ENCODE results near the gene PRRG4. TPM values are rescaled to one million over a fixed set of nuclear protein-coding genes. Genes with fewer than 3 reads are reported as not detected.
A peak's percentile ranks its signal among the peaks of the same experiment; 100 is the strongest.

The PRRG4 gene
- total and polyA plus RNA-seq, 2 of the 4 experiments (the other 2 are of a cell fraction) = not detected

GRCh38 chr11:32895471-32895870 is 65.7 kb downstream of the PRRG4 start:
- no peak overlapping the region; the same call in 1 of the 2 replicates for H3K4me2 ChIP-seq (ENCODE audit: low read depth, low read length)
- ATAC-seq (ENCODE audit: low read depth) (no peak), DNase-seq (no peak)
- no peaks in the 10 kb centered on the region for H3K9me3 ChIP-seq (ENCODE audit: control insufficient read depth, insufficient read depth, low read length)
- ChIA-PET CTCF (no interaction called here), POLR2A (ENCODE audit: unreplicated experiment) (no interaction called here)
- H3K23ac ChIP-seq (ENCODE audit: low read depth, low read length) = peak overlapping the region; percentile 68; the same call in 1 of the 2 replicates
- H2AFZ ChIP-seq (replicated peaks; ENCODE audit: low read length, poor library complexity) = no peak overlapping the region
- H3K4me1 ChIP-seq (ENCODE audit: control insufficient read depth, insufficient read depth, low read length) = no peaks in the 10 kb centered on the region
- no peak overlapping the region for H3K4me3 ChIP-seq (ENCODE audit: insufficient read depth, low read depth, low read length)
- no peak overlapping the region for H2BK5ac ChIP-seq (ENCODE audit: low read depth, low read length, poor library complexity, severe bottlenecking)
- H3K9ac ChIP-seq (ENCODE audit: low read depth, low read length) = no peak overlapping the region
- H3K4ac ChIP-seq (ENCODE audit: low read depth, low read length) = no peak overlapping the region
- BruUV-seq (replicated peaks) = no TSS peak
- dilution Hi-C loops (cut with HindIII; ENCODE audit: low sequenced_read_pairs, unreplicated experiment) = no loop called here
- H4K5ac ChIP-seq (ENCODE audit: low read depth, low read length) = no peak overlapping the region
- in situ Hi-C loops (cut with MboI; ENCODE audit: low sequenced_read_pairs) = no loop called here
- H3K56ac ChIP-seq (ENCODE audit: extremely low read depth, insufficient read depth, low read length) = no peak overlapping the region
- no peak for TF ChIP-seq RAD21 (IDR thresholded peaks at IDR 0.05; ENCODE audit: low read length)
- no peak for TF ChIP-seq FOS (IDR thresholded peaks at IDR 0.05; ENCODE audit: low read depth, low read length)
- TF ChIP-seq BHLHE40 (IDR thresholded peaks at IDR 0.05; ENCODE audit: low read depth, low read length) = no peak
- no peak for TF ChIP-seq MAFK (IDR thresholded peaks at IDR 0.05; ENCODE audit: low read depth, low read length)
- no peak for TF ChIP-seq MXI1 (IDR thresholded peaks at IDR 0.05; ENCODE audit: borderline replicate concordance, low read depth, low read length)
- TF ChIP-seq CHD1 (IDR thresholded peaks at IDR 0.05; ENCODE audit: low read depth, low read length) = no peak
- peaks cover 13% of the 10 kb centered on the region; the same call in 1 of the 2 replicates for H4K20me1 ChIP-seq (ENCODE audit: insufficient read depth, low read length)
- H3K27ac ChIP-seq (ENCODE audit: insufficient read depth, low read length) = no peak overlapping the region
- no peak overlapping the region for H2BK20ac ChIP-seq (ENCODE audit: low read depth, low read length)
- H2AK9ac ChIP-seq (replicated peaks; ENCODE audit: low read depth, low read length, poor library complexity) = no peak overlapping the region
- intact Hi-C loops (cut with micrococcal nuclease) = loop anchor here (5.0 kb wide), 1 partner anchor 157 kb away; no protein-coding TSS in a partner anchor
- no peak overlapping the region for H4K8ac ChIP-seq (ENCODE audit: low read depth in 2 of 2, low read length in 2 of 2)
- H4K91ac ChIP-seq (ENCODE audit: insufficient read depth, low read depth, low read length) = no peak overlapping the region
- no CpG with 5 or more reads among the region's 1 CpG for WGBS, 2 experiments (ENCODE audit: extremely low coverage in 2 of 2, insufficient read length in 1 of 2)
- H3K9me1 ChIP-seq (ENCODE audit: insufficient read depth, low read length) = peaks cover 4% of the 10 kb centered on the region; the same call in 1 of the 2 replicates
- H2BK15ac ChIP-seq (ENCODE audit: low read depth, low read length) = no peak overlapping the region
- no peaks in the 10 kb centered on the region for H3K36me3 ChIP-seq (ENCODE audit: control insufficient read depth, insufficient read depth, low read length)
- H2BK120ac ChIP-seq (ENCODE audit: low read depth, low read length) = no peak overlapping the region
- no peak overlapping the region for H2AK5ac ChIP-seq (ENCODE audit: low read depth, low read length)
- no peak overlapping the region for H3K18ac ChIP-seq (ENCODE audit: low read depth, low read length)
- H3K27me3 ChIP-seq (ENCODE audit: control insufficient read depth, insufficient read depth, low read length) = no peaks in the 10 kb centered on the region
- no peak overlapping the region for H3K14ac ChIP-seq (replicated peaks; ENCODE audit: low read depth, low read length)
- H3K79me1 ChIP-seq (ENCODE audit: low read depth in 1 of 2, low read length in 2 of 2) = peaks cover 25 to 50% of the 10 kb centered on the region in 2 experiments

Measured in IMR-90 (cell line).